Upper lobe of left lung (tissue), 4 donors: ENCODE measurements around the gene GBF1.

ENCODE experiments used
- CTCF ChIP-seq, 6 experiments: fragments of 450-650 bp in 4 of 6; fragments of 200-600 bp in 2 of 6; sonication (generic) in 2 of 6; IDR thresholded peaks; one replicate each; pipeline ENCODE4 v1.5.1; 2016 to 2019; ENCODE audit warnings: antibody characterized with exemption in 6 of 6
- POLR2A ChIP-seq, 4 donors: fragments of 450-650 bp; IDR thresholded peaks; one replicate each; pipeline ENCODE4 v1.5.1; 2016 to 2017; ENCODE audit warnings: antibody characterized with exemption in 4 of 4, mild to moderate bottlenecking in 2 of 4
- POLR2AphosphoS5 ChIP-seq, 2 donors: sonication (generic); formaldehyde crosslinking; IDR thresholded peaks; one replicate each; pipeline ENCODE4 v1.5.1; 2017; ENCODE audit warnings: antibody characterized with exemption in 2 of 2

DNA sequence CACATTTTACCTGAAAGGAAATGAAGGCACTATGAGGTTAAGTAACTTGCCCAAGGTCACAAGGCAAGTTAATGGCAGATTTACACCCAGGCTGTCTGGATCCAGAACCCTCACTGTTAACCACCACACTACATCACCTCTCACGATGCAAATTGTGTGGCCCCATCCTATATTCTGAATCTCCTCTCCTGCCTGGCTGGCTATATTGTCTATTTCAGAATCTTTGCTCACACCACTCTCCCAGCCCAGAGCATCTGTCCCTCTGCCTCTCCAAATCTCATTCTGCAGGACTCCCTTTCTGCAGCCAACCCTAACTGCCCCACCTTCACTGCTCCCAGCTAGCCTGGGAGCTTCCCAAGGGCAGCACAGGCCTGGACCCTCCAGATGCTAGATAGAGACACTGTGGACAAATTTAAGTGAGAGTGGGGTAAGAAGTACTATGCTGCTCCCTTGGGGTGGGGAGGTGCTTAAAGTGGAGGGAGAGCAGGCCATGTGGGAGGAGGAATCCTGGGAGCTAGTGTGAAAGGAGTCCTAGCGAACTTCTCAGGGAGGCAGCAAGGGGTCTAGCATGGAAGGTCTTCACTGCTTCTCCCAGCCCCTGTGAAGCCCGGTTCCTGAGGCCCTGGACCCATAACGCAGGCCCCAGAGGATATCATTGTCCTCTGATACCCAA, 186.3 kb downstream of the GBF1 start:
- TF ChIP-seq POLR2AphosphoS5 (IDR thresholded peaks at IDR 0.05) (no peak), CTCF (IDR thresholded peaks at IDR 0.05) (no peak), POLR2A (IDR thresholded peaks at IDR 0.05) (no peak)
